Globus pallidus (tissue), 1 donor: ENCODE measurements around the gene CCDC88C.
"Not testable (repeated sequence)": the region's sequence is repeated elsewhere in the genome, so short reads cannot be mapped to it uniquely, and the experiment has no call there.

Experiments used
- DNase-seq: peaks from one replicate; pipeline ENCODE4 v3.0.0-alpha.2; 2015; ENCODE audit warnings: low spot score

The CCDC88C gene, protein sequence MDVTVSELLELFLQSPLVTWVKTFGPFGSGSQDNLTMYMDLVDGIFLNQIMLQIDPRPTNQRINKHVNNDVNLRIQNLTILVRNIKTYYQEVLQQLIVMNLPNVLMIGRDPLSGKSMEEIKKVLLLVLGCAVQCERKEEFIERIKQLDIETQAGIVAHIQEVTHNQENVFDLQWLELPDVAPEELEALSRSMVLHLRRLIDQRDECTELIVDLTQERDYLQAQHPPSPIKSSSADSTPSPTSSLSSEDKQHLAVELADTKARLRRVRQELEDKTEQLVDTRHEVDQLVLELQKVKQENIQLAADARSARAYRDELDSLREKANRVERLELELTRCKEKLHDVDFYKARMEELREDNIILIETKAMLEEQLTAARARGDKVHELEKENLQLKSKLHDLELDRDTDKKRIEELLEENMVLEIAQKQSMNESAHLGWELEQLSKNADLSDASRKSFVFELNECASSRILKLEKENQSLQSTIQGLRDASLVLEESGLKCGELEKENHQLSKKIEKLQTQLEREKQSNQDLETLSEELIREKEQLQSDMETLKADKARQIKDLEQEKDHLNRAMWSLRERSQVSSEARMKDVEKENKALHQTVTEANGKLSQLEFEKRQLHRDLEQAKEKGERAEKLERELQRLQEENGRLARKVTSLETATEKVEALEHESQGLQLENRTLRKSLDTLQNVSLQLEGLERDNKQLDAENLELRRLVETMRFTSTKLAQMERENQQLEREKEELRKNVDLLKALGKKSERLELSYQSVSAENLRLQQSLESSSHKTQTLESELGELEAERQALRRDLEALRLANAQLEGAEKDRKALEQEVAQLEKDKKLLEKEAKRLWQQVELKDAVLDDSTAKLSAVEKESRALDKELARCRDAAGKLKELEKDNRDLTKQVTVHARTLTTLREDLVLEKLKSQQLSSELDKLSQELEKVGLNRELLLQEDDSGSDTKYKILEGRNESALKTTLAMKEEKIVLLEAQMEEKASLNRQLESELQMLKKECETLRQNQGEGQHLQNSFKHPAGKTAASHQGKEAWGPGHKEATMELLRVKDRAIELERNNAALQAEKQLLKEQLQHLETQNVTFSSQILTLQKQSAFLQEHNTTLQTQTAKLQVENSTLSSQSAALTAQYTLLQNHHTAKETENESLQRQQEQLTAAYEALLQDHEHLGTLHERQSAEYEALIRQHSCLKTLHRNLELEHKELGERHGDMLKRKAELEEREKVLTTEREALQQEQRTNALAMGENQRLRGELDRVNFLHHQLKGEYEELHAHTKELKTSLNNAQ (N-terminal part only)

DNA sequence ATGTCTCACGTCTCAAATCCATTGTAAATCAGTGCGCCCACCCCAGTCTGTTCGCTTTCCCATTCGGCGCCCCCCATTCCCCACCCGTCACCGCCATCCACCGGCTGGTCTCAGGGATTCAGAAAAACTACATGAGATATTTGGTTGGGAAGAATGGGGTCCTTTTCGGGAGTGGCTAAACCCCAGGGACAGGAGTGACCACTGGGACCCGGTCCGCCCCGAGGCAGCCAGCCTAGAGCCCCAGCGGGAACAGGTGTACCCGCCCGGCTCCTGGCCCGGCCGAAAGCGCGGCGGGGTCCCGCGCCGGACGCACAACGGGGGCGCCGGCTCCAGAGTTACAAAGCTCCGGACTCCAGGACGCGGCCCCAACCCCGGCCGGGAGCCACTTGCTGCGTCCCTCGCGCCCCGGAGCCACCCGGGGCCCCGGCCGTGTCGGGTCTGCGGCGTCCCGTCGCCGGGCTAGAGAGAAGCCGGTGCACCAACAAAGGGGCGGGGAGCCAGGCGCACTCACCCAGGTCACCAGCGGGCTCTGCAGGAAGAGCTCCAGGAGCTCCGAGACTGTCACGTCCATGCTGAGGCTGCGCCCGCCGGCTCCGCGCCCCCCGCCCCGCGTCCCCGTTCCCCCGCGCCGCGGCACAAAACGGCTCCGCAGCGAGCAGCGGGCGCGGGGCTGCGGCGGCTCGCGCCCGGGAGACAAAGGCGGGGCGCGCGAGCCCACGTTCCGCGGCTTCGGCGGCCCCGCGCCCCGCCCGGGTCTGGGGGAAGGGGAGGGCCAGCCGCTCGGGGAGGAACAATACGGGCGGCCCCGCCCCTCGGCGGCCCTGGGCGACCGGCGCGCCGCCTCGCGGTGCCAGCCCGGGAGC, at the start of gene CCDC88C:
CCDC88C (minus strand) TSS at position 701 of the 863 bp plus-strand sequence; CDS start at position 571, 130 bp downstream.
- peak; percentile 42 for DNase-seq

DNA sequence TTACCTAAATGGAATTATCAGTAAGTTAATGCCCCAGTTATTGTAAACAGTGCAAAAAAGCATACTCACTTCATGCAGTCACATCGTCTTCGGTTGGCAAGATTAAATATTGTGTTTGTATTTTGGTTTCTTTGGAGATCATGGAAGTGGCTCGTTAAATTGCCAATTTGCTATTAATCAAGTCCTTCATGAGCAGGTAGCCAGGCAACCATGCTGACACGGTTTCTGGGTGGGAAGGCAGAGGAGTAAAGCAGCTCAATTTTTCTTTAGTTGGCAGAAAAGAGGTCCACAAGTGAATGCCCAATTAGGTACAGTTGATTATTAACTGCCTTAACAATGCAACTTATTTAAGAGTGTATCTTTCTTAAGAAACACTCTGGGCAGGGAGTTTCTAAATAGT, 48.6 kb upstream of the CCDC88C start:
- DNase-seq, result no peak

DNA sequence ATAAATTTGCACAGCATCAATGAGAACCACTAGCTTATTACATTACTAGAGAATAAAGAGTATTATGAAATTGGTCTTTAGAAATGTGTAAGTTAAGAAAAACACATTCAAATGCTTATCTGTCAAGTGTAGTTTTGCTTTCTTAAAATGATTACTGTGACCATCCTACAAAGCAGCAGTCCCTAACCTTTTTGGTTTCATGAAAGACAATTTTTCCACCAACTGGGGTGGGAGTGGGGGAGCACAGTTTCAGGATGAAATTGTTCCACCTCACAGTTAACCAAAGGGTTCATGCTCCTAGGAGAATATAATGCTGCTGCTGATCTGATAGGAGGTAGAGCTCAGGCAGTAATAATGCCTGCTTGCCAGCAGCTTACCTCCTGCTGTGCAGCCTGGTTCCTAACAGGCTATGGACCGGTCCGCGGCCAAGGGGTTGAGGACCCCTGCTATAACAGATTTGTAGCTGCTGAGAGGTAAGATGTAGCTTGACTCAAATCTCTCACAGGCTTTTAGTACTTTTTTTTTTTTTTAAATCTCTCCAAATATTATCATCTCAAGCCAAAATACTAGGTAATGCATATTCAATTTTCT, 47.1 kb upstream of the CCDC88C start:
- no peak for DNase-seq

DNA sequence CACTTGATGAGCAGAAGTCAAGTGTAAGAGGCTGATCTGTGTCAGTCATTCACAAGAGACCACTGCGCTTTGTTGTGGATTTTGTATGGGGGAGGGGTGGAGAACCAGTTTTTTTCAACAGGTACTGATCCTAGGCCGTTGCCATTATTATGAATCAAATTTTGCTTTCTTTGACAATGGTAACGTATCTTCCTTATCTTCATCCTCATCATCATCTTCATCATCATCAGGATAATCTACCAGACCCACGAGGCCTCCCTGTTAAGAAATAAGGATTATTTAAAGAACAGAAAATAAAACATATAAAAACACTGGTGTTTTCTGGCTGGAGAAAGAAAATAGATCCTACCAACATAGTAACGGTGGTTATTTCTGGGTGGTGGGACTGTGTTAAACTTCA, 41.0 kb upstream of the CCDC88C start:
- no peak for DNase-seq

DNA sequence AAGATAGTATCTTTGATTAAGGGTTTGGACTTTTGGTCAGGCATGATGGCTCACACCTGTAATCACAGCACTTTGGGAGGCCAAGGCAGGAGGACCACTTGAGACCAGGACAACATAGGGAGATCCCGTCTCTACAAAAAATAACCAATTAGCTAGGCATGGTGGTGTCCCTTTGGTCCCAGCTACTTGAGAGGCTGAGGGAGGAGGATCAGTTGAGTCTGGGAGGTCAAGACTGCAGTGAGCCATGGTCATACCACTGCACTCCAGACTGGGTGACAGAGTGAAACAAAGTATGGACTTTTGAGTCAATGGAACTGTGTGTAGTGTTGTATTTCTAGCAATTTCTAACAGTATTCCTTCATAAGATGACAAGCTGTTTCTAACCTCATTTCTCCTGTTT, 38.7 kb upstream of the CCDC88C start:
- no peak for DNase-seq

DNA sequence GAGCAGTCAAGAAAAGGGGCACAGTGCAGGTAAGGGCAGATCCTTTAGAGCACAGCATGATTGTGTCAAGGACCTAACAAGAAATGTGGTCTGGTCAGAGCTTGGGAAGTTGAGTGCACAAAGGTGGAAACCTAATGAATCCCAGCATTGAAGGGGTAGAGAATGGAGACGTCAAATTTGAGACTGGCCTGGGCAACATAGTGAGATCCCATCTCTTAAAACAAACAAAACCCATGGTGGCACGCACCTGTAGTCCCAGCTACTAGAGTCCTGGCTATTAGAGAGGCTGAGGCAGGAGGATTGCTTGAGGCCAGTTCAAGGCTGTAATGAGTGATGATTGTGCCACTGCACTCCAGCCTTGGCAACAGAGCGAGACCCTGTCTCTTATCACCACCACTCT, 37.0 kb upstream of the CCDC88C start:
- DNase-seq, result no peak

DNA sequence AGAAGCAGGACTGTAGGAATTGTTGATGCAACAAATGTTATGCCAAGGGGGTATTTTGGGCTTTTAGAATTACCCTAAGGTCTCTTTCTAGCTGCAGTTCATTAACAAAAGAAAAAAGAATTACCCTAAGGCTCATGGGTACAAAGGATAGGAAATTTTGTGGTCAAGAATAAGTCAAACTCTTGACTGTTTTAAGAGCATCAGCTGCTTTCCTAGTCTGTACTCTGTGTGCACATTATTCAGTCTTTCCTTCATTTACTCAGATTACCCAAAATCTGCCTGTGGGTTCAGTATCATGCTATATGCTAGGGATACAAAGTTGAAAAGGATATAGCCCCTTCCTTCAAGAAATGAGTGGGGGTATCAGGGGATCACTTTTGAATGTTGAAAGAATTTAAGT, 36.5 kb upstream of the CCDC88C start:
- DNase-seq, result no peak

DNA sequence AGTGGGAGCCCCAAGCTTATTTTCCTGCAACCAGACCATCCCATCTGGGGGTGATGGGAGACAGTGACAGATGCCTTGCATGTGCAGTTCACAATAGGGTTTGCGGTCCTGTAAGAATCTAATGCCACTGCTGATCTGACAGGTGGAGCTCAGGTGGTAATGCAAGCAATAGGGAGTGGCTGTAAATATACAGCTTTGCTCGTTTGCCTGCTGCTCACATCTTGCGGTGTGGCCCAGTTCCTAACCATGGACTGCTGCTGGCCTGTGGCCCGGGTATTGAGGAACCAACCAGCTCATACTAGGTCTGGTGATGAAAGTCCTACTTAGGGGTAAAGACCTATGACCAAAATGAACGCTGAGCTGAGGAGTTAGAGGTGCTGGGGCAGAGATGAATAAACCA, 36.1 kb upstream of the CCDC88C start:
- DNase-seq, result no peak

DNA sequence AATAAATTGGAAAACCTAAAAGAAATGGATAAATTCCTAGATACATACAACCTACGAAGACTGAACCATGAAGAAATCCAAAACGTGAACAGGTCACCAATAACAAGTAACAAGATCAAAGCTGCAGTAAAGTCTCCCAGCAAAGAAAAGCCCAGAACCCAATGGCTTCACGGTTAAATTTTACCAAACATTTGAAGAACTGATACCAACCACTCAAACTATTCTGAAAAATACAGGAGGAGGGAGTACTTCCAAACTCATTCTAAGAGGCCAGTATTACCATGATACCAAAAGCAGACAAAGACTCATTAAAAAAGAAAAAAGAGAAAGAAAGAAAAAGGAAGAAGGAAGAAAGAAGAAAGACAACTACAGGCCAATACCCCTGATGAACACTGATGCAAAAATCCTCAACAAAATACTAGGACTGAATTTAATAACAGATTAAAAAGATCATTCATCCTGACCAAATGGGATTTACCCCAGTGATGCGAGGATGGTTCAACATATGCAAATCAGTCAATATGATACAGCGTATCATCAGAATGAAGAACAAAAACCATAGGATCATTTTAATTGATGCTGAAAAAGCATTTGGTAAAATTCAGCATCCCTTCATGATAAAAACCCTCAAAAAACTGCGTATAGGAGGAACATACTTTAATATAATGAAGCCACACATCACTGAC, 26.9 kb upstream of the CCDC88C start:
- no peak for DNase-seq

DNA sequence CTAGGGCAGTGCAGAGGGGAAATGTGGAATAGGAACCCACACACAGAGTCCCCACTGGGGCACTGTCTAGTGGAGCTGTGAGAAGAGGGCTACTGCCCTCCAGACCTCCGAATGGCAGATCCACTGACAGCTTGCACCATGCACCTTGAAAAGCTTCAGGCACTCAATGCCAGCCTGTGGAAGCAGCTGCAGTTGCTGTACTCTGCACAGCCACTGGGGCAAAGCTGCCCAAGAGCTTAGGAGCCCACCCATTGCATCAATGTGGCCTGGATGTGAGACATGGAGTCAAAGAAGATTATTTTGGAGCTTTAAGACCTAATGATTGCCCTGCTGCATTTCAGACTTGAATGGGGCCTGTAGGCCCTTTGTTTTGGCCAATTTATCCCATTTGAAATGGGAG, 21.7 kb upstream of the CCDC88C start:
- DNase-seq, result no peak

DNA sequence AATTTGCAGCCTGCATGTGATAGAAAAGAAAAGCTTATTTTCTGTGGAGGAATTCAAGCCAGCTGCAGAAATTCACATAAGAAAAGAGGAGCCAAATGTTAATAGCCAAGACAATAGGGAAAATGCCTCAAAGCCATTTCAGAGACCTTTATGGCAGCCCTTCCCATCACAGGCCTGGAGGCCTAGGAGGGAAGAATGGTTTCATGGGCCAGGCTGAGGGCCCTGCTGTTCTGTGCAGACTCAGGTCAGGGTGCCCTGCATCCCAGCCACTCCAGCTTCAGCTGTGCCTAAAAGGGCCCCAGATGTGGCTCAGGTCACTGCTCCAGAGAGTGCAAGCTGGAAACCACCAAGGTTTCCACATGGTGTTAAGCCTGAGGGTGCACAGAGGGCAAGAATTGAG, 21.2 kb upstream of the CCDC88C start:
- no peak for DNase-seq

DNA sequence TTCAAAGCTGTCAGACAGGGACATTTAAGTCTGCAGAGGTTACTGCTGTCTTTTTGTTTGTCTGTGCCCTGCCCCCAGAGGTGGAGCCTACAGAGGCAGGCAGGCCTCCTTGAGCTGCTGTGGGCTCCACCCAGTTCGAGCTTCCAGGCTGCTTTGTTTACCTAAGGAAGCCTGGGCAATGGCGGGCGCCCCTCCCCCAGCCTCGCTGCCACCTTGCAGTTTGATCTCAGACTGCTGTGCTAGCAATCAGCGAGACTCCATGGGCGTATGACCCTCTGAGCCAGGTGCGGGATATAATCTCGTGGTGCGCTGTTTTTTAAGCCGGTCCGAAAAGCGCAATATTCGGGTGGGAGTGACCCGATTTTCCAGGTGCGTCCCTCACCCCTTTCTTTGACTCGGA, 18.6 kb upstream of the CCDC88C start:
- DNase-seq, result not testable (repeated sequence)

DNA sequence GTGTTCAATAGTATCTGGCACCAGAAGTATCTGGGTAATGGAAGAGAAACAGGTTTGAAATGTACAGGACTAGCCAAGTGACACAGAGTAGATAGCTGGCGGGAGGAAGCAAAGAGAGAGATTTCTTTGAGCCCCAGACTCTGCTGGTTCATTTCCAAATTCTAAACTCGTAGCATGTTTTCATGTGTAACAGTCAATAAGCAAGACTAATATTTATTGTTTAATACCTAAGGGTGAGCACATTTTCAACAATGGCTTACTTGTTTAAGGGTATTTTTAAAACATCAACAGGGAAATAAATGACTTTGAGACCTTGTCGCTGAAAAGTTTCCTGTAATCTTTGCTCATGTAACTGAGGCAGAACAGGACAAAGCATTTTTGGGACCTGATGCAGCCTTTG, 11.8 kb upstream of the CCDC88C start:
- no peak for DNase-seq

DNA sequence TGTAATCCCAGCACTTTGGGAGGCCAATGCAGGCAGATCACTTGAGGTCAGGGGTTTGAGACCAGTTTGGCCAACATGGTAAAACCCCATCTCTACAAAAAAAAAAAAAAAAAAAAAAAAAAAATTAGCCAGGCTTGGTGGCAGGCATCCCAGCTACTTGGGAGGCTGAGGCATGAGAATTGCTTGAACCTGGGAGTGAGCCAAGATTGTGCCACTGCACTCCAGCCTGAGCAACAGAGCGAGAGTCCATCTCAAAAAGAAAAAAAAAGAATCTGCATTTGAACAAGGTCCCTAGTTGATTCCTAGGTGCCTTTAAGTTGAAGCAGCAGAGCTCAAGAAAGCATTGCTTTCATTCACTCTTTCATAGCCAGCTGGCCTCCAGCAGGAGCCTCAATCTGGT, 11.3 kb upstream of the CCDC88C start:
- DNase-seq, result not testable (repeated sequence)

DNA sequence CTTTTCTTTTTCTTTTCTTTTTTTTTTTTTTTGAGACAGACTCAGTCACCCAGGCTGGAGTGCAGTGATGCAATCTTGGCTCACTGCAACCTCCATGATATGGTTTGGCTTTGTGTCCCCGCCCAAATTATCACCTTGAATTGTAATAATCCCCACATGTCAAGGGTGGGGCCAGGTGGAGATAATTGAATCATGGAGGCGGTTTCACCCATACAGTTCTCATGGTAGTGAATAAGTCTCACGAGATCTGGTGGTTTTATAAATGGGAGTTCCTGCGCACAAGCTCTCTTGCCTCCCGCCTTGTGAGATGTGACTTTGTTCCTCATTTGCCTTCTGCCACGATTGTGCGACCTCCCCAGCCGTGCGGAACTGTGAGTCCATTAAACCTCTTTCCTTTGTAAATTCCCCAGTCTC, 7.9 kb upstream of the CCDC88C start:
- DNase-seq, result not testable (repeated sequence)

DNA sequence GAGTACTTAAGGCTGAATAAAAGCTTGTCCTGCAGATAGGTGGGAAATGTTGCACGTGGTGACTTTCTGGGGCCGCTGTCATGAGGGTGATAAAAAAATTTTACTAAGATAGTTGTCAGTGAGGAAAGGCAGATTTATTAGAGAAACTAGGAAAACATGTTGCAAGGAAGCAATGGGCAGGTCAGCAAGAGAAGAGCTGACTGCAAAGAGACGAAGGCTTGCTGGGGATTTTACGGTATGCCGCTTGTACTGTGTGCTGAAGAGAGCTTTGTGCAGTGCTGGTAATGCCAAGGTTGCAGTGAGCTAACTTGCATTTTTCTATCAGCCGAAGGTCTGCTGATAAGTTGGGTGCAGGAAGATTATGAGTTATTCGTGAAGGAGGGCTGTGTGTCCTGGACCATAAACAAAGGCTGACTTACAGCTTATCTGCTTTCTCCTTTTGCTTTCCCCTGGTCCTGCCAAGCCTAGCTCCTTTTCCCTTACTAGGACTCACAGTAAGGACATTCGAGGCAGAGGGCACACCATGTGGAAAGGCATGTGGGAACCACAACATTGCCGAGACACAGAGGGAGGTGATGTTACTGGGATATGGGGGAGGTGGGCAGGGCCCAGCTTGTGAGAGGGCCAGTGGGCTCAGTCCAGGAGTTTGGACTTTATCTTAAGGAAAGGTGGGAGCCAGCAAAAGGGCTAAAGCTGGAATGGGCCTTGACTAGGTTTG, 7.4 kb upstream of the CCDC88C start:
- DNase-seq, result no peak

DNA sequence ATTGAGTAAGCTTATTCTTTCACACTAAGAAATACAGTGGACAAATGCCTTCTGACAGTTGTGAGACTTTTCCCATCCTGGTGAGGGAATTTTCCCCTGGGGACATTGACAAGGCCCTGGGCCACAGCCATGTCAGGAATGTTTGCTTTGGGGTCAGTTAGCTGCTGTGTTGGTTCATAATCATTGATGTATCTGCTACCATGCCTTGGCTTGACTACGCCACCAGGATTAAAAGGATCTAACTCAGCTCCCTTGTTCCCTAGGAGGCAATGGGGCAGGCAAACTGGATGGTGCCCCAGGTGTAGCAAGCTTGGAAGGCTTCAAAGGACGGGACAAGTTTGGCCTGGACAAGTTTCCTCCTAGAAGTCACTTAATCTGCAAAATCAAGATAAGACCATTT, 3.1 kb upstream of the CCDC88C start:
- no peak for DNase-seq

DNA sequence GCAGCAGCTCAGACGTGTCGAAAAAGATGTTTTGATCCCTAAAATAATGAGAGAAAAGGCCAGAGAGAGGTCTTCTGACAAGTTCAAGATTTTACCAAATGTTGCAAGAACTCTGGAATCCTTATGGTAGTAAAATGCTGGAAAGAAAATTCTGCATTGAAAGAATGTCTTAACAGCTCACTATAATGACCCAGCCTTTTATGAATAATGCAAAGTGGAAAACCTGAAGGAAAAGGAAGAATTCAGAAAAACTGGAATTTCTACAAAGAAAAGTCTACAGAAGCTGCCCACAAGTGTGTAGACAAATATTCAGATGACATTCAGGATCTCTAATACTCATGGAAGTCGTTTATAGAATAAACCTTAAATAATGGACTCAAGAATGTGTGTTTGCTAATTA, 1.8 kb upstream of the CCDC88C start:
- DNase-seq, result no peak

DNA sequence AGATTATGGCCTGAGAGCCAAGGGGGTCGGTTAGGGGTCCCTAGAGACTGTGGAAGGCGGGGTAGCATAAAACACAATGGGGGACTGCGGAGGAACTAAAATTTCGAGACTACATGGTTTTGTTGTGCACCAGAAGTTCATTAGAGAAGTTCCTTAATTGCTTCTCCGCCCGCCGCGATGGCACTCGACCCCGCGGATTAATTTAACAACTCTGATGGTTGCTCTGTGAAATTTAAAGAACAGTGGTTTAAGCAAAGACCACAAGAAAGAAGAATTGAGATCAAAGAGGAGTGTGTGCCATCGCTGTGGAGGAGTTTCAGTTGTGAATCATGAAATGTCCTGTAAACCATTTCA, 1.4 kb upstream of the CCDC88C start:
- DNase-seq, result no peak
